Measurements from ENCODE around the gene ZNF91. TPM values are rescaled to one million over a fixed set of nuclear protein-coding genes. Genes with fewer than 3 reads are reported as not detected.

ZNF91 gene
- total RNA-seq (2022): 18.4 and 19.0 TPM in 2 replicates
- percentile 84 among the genes with signal in this experiment for Bru-seq, nascent RNA
- percentile 78 among the genes with signal in this experiment for BruChase-seq, experiment 1, labeled RNA remaining after a 6-hour chase
- percentile 82 among the genes with signal in this experiment for BruChase-seq, experiment 2, labeled RNA remaining after a 2-hour chase
- long read RNA-seq, full-length matches to known transcripts: 1 of 3 reads
- long read RNA-seq, partial matches to known transcripts: 0 of 3 reads
- long read RNA-seq, other reads (novel, unspliced or antisense): 2 of 3 reads

GRCh38 chr19:23395041-23395721 is at the start of gene ZNF91:
TSS of gene ZNF91 (minus strand) at chr19:23395471. CDS start at chr19:23395354, 117 bp downstream.
- Mint-ChIP-seq H3K9me3 (ENCODE audit: low read depth, unreplicated experiment) (peaks cover 7% of the 10 kb centered on the region), H3K36me3 (ENCODE audit: insufficient read depth, unreplicated experiment) (peaks cover 30% of the 10 kb centered on the region), H3K27me3 (ENCODE audit: unreplicated experiment) (no peaks in the 10 kb centered on the region), H3K27ac (ENCODE audit: unreplicated experiment) (peak within 1 kb of the TSS; percentile 83), H3K4me3 (ENCODE audit: low read depth, unreplicated experiment) (peak within 1 kb of the TSS; percentile 80), H3K4me1 (ENCODE audit: low read depth, unreplicated experiment) (no peaks in the 10 kb centered on the region)
- peak; percentile 83 for DNase-seq
- TSS peak; percentile 34 for BruUV-seq (replicated peaks)
- no peak for TF ChIP-seq CTCF (IDR thresholded peaks at IDR 0.05; ENCODE audit: unreplicated experiment)
- intact Hi-C loops (cut with micrococcal nuclease; ENCODE audit: unreplicated experiment): no loop called here
- CTCF ChIA-PET: interaction anchor here (1.1 kb wide), 1 partner anchor 12 kb away, joined by 3 read pairs; no protein-coding TSS in a partner anchor

GRCh38 chr19:23440791-23441190 is 45.5 kb upstream of the ZNF91 start:
- H3K36me3 Mint-ChIP-seq (ENCODE audit: insufficient read depth, unreplicated experiment): no peaks in the 10 kb centered on the region
- H3K4me3 Mint-ChIP-seq (ENCODE audit: low read depth, unreplicated experiment): no peak overlapping the region
- DNase-seq: peak; percentile 11
- no TSS peak for BruUV-seq (replicated peaks)
- no peaks in the 10 kb centered on the region for H3K27me3 Mint-ChIP-seq (ENCODE audit: unreplicated experiment)
- no peak overlapping the region for H3K27ac Mint-ChIP-seq (ENCODE audit: unreplicated experiment)
- CTCF ChIA-PET: no interaction called here
- TF ChIP-seq CTCF (IDR thresholded peaks at IDR 0.05; ENCODE audit: unreplicated experiment): peak; percentile 54
- H3K4me1 Mint-ChIP-seq (ENCODE audit: low read depth, unreplicated experiment): no peaks in the 10 kb centered on the region
- intact Hi-C loops (cut with micrococcal nuclease; ENCODE audit: unreplicated experiment): no loop called here
- H3K9me3 Mint-ChIP-seq (ENCODE audit: low read depth, unreplicated experiment): peaks cover 31% of the 10 kb centered on the region

- peaks cover 31% of the 10 kb centered on the region for H3K9me3 Mint-ChIP-seq (ENCODE audit: low read depth, unreplicated experiment)
- intact Hi-C loops (cut with micrococcal nuclease; ENCODE audit: unreplicated experiment): no loop called here
- no peak for DNase-seq
- no peaks in the 10 kb centered on the region for H3K27me3 Mint-ChIP-seq (ENCODE audit: unreplicated experiment)
- H3K4me3 Mint-ChIP-seq (ENCODE audit: low read depth, unreplicated experiment): no peak overlapping the region
- H3K27ac Mint-ChIP-seq (ENCODE audit: unreplicated experiment): no peak overlapping the region
- TF ChIP-seq CTCF (IDR thresholded peaks at IDR 0.05; ENCODE audit: unreplicated experiment): no peak
- H3K4me1 Mint-ChIP-seq (ENCODE audit: low read depth, unreplicated experiment): no peaks in the 10 kb centered on the region
- no peaks in the 10 kb centered on the region for H3K36me3 Mint-ChIP-seq (ENCODE audit: insufficient read depth, unreplicated experiment)
- CTCF ChIA-PET: no interaction called here
- no TSS peak for BruUV-seq (replicated peaks)
These were observed 44.9 kb upstream of the ZNF91 start for GRCh38 chr19:23440207-23440606.

- no peaks in the 10 kb centered on the region for H3K27me3 Mint-ChIP-seq (ENCODE audit: unreplicated experiment)
- no peaks in the 10 kb centered on the region for H3K4me1 Mint-ChIP-seq (ENCODE audit: low read depth, unreplicated experiment)
- no peaks in the 10 kb centered on the region for H3K36me3 Mint-ChIP-seq (ENCODE audit: insufficient read depth, unreplicated experiment)
- H3K9me3 Mint-ChIP-seq (ENCODE audit: low read depth, unreplicated experiment): peaks cover 31% of the 10 kb centered on the region
- no TSS peak for BruUV-seq (replicated peaks)
- DNase-seq: no peak
- no peak overlapping the region for H3K4me3 Mint-ChIP-seq (ENCODE audit: low read depth, unreplicated experiment)
- TF ChIP-seq CTCF (IDR thresholded peaks at IDR 0.05; ENCODE audit: unreplicated experiment): no peak
- H3K27ac Mint-ChIP-seq (ENCODE audit: unreplicated experiment): no peak overlapping the region
- intact Hi-C loops (cut with micrococcal nuclease; ENCODE audit: unreplicated experiment): no loop called here
- CTCF ChIA-PET: no interaction called here
These were observed 44.4 kb upstream of the ZNF91 start for GRCh38 chr19:23439623-23440022.
